Testis (tissue), 3 donors: Measurements from ENCODE around the gene ANO3. TPM values are rescaled to one million over a fixed set of nuclear protein-coding genes. Genes with fewer than 3 reads are reported as not detected.

Experiments used
- DNase-seq: peaks from one replicate; pipeline ENCODE4 v3.0.0-alpha.2; 2019
- H3K27ac ChIP-seq, 2 donors: fragments of 200-600 bp; sonication (generic); one replicate each; pipeline ENCODE4 v1.5.1; 2019
- H3K27me3 ChIP-seq: fragments of 200-600 bp; sonication (generic); one replicate; pipeline ENCODE4 v1.5.1; 2019
- H3K36me3 ChIP-seq: fragments of 200-600 bp; sonication (generic); one replicate; pipeline ENCODE4 v1.5.1; 2017; ENCODE audit warnings: low read depth; ENCODE audit errors: missing control alignments
- H3K4me1 ChIP-seq: fragments of 200-600 bp; sonication (generic); one replicate; pipeline ENCODE4 v1.5.1; 2019
- H3K4me3 ChIP-seq, 2 donors: fragments of 200-600 bp; sonication (generic); one replicate each; pipeline ENCODE4 v1.5.1; 2017 to 2019
- H3K9me3 ChIP-seq: fragments of 200-600 bp; sonication (generic); one replicate; pipeline ENCODE4 v1.5.1; 2017
- CTCF ChIP-seq, 3 experiments: fragments of 450-650 bp in 2 of 3; fragments of 200-600 bp in 1 of 3; sonication (generic) in 1 of 3; IDR thresholded peaks; one replicate each; pipeline ENCODE4 v1.5.1; 2016 to 2019; ENCODE audit warnings: antibody characterized with exemption in 3 of 3, mild to moderate bottlenecking in 2 of 3, moderate library complexity in 1 of 3
- POLR2A ChIP-seq: fragments of 450-650 bp; IDR thresholded peaks from one replicate; pipeline ENCODE4 v1.6.1; 2017; ENCODE audit warnings: antibody characterized with exemption, mild to moderate bottlenecking, moderate library complexity
- WGBS, 2 donors: methylation state at CpG; one replicate each; pipeline ENCODE4 v1.1.5; 2018; 5-methylcytosine and 5-hydroxymethylcytosine counted together
- intact Hi-C: fragments of 100-400 bp; cut with DNase I; formaldehyde crosslinking; loops from one replicate; pipeline ENCODE4 v1.15.1; 2023; ENCODE audit warnings: low total_unique reads
- polyA plus RNA-seq: library from polyadenylated mRNA; stranded (reverse); fragments of 350-450 nt; fragmentation: Illumina TruSeq; extraction: RNeasy Lipid Tissue Mini Kit (QIAGEN cat#74804); gene quantifications from one replicate; pipeline ENCODE4 v1.2.3, GENCODE V29; 2014; ENCODE audit warnings: low read depth, low replicate concordance; ENCODE audit not compliant: insufficient read depth
- total RNA-seq, 2 donors: library from RNA; depleted of rRNA; stranded (reverse); fragments of >200 nt; gene quantifications; one replicate each; pipeline ENCODE4 v1.2.3, GENCODE V29; 2016

The ANO3 gene
- total and polyA plus RNA-seq, 3 donors from 2014 or later: 1.9 to 2.4 (median 2.2) TPM

GRCh38 chr11:26539517-26539916 is 207.6 kb downstream of the ANO3 start:
- 86 to 89% methylated on average over 3 of the region's 3 CpGs for WGBS, 2 donors
- TF ChIP-seq POLR2A (no peak), CTCF (IDR thresholded peaks at IDR 0.05) (no peak)
- no peak for DNase-seq
- no peak overlapping the region for H3K4me3 ChIP-seq
- no peaks in the 10 kb centered on the region for H3K4me1 ChIP-seq
- no peaks in the 10 kb centered on the region for H3K27me3 ChIP-seq
- H3K27ac ChIP-seq: no peak overlapping the region
- intact Hi-C loops: no loop called here
- H3K9me3 ChIP-seq: no peaks in the 10 kb centered on the region
- H3K36me3 ChIP-seq: no peaks in the 10 kb centered on the region

GRCh38 chr11:26541870-26542269 is 209.9 kb downstream of the ANO3 start:
- no peak overlapping the region for H3K4me3 ChIP-seq
- DNase-seq: no peak
- no peaks in the 10 kb centered on the region for H3K27me3 ChIP-seq
- 81 to 90% methylated on average over 2 of the region's 2 CpGs for WGBS, 2 donors
- H3K27ac ChIP-seq: no peak overlapping the region
- H3K9me3 ChIP-seq: no peaks in the 10 kb centered on the region
- TF ChIP-seq CTCF (IDR thresholded peaks at IDR 0.05) (no peak), POLR2A (no peak)
- intact Hi-C loops: no loop called here
- H3K4me1 ChIP-seq: no peaks in the 10 kb centered on the region
- no peaks in the 10 kb centered on the region for H3K36me3 ChIP-seq

GRCh38 chr11:26549176-26549575 is 217.2 kb downstream of the ANO3 start:
- no peak for TF ChIP-seq POLR2A
- no peak for TF ChIP-seq CTCF (IDR thresholded peaks at IDR 0.05)
- no peaks in the 10 kb centered on the region for H3K36me3 ChIP-seq
- H3K4me1 ChIP-seq: no peaks in the 10 kb centered on the region
- H3K9me3 ChIP-seq: no peaks in the 10 kb centered on the region
- H3K4me3 ChIP-seq: no peak overlapping the region
- no peak for DNase-seq
- no peak overlapping the region for H3K27ac ChIP-seq
- intact Hi-C loops: no loop called here
- 49 to 69% methylated on average over 2 of the region's 2 CpGs for WGBS, 2 donors
- H3K27me3 ChIP-seq: no peaks in the 10 kb centered on the region

GRCh38 chr11:26550022-26550421 is 218.1 kb downstream of the ANO3 start:
- Histone ChIP-seq H3K4me1 (no peaks in the 10 kb centered on the region), H3K27ac (no peak overlapping the region), H3K9me3 (no peaks in the 10 kb centered on the region), H3K4me3 (no peak overlapping the region), H3K36me3 (no peaks in the 10 kb centered on the region), H3K27me3 (no peaks in the 10 kb centered on the region)
- WGBS, 2 donors: 76 to 80% methylated on average over 1 of the region's 1 CpG
- no peak for DNase-seq
- TF ChIP-seq CTCF (IDR thresholded peaks at IDR 0.05) (no peak), POLR2A (no peak)
- intact Hi-C loops: no loop called here

GRCh38 chr11:26551186-26551801 is 219.4 kb downstream of the ANO3 start:
- H3K27me3 ChIP-seq: no peaks in the 10 kb centered on the region
- no peak for DNase-seq
- H3K4me1 ChIP-seq: no peaks in the 10 kb centered on the region
- peak in 1 of 3 experiments; percentile 20 for TF ChIP-seq CTCF (IDR thresholded peaks at IDR 0.05)
- TF ChIP-seq POLR2A: no peak
- intact Hi-C loops: no loop called here
- H3K9me3 ChIP-seq: no peaks in the 10 kb centered on the region
- H3K36me3 ChIP-seq: no peaks in the 10 kb centered on the region
- WGBS, 2 donors: 40 to 62% methylated on average over 1 of the region's 1 CpG
- no peak overlapping the region for H3K4me3 ChIP-seq
- H3K27ac ChIP-seq: no peak overlapping the region
